Measurements from ENCODE around the gene PPM1B.
A peak's percentile ranks its signal among the peaks of the same experiment; 100 is the strongest.

DNA sequence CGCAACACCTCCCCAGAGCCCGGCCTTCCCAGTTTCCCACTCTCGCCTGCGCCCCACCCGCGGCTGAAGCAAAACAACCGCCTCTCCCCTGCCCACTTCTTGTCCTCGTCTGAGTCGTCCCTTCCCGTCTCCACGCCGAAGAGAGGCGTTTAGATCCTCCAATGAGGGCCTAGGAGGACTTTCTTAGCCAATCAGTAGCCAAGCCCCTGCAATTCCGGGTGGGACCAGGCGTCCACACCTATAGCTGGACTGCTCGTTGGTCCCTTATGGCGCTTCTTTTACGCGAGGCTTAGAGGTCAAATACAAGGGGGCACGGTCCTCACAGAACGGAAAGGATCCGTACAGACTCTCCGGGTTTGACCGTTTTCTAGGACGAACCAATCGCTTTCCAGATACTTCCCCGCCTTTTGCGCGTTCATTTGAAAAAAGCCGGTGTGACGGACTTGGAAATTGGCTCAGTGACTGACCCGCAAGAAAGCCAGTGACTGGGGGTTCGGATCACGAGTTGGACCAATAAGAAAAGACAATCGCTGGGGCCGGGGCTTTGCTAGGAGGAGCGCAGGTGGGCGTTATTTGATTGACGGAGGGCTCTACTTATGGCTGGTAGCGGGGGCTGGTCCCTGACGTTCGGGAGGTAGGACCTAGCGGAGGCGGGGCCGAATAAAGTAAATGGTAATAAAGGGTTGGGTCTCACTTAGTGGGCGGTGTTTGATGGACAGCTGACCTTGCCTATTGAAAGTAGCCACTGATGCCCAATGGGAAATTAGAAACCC lies 581 bp upstream of the PPM1B start:
- TF ChIP-seq, protein P1, sequence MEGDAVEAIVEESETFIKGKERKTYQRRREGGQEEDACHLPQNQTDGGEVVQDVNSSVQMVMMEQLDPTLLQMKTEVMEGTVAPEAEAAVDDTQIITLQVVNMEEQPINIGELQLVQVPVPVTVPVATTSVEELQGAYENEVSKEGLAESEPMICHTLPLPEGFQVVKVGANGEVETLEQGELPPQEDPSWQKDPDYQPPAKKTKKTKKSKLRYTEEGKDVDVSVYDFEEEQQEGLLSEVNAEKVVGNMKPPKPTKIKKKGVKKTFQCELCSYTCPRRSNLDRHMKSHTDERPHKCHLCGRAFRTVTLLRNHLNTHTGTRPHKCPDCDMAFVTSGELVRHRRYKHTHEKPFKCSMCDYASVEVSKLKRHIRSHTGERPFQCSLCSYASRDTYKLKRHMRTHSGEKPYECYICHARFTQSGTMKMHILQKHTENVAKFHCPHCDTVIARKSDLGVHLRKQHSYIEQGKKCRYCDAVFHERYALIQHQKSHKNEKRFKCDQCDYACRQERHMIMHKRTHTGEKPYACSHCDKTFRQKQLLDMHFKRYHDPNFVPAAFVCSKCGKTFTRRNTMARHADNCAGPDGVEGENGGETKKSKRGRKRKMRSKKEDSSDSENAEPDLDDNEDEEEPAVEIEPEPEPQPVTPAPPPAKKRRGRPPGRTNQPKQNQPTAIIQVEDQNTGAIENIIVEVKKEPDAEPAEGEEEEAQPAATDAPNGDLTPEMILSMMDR (IDR thresholded peaks at IDR 0.05): no peak
- peak in 1 of 2 donors; percentile 47 for TF ChIP-seq POLR2A (IDR thresholded peaks at IDR 0.05)

Data from heart left ventricle (tissue), 13 donors.